HG03060 (cell line): Measurements from ENCODE around the gene KCNIP1.

Source experiments
- ATAC-seq: cut with Tn5 transposase; IDR thresholded peaks from one replicate; pipeline ENCODE4 v1.9.1; 2021; ENCODE audit warnings: low read depth, moderate number of reproducible peaks; ENCODE audit not compliant: unreplicated experiment

KCNIP1 gene

DNA sequence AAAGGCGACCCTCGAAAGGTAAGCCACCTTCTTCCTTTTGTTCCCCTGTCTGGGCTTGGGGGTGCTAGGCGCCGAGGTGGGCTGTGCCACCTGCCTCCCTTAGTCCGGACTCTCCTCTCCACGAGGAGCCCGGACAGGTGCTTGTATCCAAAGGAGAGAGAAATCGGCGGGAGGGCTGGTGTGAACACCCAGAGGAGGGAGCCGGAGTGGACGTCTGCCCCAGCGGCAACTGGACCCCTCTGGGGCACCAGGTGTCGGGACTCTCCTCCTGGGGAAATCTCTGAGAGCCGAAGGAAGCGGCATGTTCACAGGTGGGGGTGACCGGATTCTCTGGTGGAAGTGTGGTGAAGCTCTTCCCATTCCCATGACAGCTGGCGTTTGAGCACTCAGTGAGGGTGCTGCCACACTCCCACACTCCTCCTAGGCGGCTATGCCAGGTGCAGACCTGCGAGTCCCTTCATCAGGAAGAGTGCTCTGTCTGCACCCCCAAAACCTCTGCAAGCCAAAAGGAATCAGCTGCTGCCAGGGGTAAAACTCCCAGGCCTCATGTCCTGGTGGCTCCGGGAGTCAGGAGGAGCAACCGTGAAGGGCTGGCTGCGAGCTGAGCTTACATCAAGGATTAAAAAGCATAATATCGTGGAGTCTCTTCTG lies 921 bp downstream of the KCNIP1 start:
- no peak for ATAC-seq

DNA sequence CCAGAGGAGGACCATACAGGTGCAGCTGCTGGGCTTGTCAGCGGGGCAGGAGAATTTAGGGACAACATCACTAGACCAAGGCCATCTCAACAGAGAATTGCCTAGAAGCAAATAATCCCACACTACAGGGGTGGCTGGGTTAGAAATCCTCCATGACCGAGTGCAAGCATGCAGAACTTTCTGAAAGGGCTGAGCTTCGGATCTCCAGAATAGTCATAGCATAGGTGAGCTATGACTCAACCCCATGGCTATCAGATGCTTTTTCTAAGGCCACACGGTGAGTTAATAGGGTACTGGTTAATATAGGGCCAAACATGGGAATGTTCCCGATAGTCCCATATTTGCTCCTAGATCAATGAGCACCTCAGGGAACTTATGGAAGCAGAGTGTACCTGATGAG lies 4.2 kb downstream of the KCNIP1 start:
- ATAC-seq: peak; percentile 58

DNA sequence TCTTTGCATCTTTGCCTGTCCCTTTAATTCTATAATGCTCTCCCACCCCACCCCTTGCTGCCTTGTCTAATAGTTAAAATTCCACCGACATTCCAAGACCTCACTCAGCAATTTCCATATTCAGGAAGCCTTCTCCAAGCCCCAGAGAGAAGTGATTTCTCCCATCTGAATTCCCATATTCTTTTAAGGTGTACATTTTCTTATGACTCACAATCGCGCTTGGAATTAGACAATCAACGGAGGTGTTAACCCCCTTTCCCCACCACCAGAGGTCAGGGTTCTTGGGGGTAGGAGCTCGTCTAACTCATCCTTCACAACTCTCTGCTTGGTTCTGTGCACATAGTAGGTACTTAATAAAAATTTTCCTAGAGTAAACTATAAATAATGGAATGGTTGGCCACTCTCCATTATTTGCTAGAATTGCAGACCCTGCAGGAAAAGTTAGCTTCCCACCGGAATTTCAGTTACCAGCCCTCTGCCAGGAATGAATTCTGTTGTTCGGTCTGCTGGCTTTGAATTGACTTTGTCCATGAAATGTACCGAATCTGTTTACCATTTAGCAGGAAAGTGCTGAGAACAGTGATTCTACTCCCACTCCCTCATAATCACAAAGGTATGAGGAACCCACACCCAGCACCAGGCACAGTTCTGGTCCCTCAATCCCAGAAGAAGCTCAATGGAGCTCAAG lies 5.0 kb downstream of the KCNIP1 start:
- no peak for ATAC-seq

DNA sequence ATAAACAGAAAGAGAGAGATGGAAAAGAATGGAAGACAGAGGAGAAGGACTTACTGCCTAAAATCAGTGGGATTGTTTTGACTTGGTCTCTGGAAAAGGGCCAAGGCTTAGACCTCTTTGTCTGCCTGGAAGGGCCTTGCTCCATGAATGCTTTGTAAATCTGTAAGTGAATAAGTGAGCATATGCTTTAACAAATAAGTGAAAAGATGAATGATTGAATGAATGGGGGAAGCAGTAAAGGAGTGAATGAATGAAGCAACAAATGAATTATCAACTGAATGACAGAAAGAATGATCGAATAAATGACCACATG lies 5.5 kb downstream of the KCNIP1 start:
- ATAC-seq: no peak

DNA sequence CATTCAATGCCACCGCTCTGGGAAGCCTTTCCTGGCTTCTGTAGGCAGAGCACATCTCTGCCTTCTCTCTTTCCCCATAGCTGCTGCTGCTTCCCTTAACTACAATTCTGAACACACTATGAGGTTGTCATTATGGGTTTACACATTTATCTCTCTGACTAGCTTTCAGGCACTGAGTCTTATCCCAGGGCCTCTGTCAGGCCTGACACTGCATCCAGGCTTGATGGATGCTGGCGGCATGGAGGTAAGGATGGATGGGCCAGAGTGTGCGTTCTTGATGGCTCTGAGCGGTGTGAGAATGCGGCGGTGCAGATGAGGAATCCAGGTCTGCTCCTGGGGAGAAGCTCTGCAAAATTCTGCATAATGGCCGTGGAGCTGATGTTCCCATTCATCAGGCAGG lies 6.3 kb downstream of the KCNIP1 start:
- no peak for ATAC-seq

DNA sequence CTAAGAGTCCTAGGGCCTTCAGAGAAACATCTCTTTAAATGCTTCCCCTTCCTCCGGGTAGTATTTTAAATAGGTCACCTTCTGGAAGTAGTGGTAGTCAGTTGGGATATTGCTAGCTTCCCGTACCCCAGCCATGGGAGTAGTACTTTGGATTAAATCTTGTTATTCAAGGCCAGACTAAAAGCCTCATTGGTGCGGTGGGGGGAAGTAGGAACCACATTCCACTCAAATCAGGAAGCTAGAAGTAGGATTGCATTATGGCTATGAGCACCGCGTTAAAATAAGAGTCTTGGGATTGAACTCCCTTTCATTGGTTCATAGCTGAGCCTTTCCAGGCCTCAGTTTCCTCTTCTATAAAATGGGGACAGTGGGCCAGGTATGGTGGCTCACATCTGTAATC lies 6.7 kb downstream of the KCNIP1 start:
- no peak for ATAC-seq

DNA sequence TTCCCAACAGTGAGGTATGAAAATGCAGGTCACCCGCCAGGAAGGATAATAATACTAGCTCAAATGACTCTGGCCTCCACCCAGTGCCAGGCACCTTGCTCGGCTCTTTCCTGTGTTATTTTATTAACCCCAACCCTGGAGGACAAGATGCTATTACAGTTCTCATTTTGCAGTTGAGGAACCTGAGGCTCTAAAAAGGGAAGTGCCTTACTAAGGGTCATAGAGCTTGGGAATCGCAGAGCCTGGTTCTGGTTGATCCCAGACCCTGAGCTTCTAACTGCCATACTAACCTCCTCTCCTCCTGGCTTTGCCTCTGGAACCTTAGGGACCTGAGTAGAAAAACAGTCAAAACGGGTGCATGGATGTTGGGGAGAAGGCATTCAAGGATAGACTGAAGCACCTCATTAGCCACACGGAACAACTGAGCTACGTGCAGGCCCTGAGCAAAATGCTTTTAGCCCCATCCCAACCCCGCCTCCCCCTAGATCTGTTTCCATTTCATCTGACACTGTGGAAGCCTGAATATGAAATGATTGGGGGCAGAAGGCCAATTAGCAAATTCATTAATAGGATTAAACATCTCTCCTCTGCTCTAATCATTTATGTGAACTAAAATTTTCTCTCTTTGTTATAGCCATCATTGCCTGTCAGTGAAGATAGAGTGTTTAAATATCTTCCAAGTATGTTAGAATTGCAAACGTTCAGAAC lies 7.9 kb downstream of the KCNIP1 start:
- no peak for ATAC-seq

DNA sequence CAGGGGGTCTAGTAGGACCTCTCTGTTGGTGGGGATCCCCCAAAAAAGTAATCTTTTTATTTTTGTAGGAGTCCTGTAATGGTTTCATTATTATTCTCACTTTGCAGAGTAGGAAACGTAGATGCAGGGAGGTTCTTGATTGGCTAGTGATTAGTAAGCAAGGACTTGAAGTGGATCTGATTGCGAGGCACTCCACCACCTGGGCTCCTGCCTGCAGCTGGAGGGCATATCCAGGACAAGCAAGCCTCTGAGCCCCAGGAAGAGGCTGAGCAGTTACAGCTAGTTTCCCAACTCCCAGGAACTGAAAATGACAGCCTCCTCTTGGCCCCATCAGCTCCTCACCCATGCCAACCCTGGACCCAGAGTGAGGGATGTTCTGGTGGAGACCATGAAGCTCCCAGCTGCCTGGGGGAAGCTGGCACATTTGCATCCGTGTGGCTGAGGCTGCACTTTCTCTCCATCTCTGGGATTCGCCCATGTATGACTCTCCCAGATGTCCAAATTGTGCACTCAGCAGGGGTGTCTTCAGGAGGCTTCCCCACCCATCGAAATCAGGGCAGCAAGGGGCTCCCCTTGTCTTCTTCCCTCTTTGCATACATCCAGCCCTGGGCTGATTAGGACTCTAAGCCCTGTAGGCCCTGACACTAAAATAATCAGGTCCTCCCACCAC lies 10.2 kb downstream of the KCNIP1 start:
- no peak for ATAC-seq

DNA sequence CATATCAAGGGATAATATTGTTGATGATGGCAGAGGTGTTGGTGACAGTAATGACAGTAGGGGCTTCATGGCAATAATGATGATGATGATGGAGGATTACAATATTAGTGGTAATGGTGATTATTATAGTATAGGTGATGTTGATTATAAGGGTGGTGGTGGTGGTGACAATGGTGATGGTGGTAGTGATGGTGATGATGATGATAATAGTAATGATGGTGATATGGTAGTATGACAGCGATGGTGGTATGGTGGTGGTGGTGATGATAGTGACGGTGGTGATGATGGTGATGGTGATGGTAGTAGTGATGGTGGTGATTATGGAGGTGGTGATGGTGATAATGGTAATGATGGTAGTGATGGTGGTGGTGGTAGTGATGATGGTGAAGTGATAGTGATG lies 13.6 kb downstream of the KCNIP1 start:
- ATAC-seq: no peak

DNA sequence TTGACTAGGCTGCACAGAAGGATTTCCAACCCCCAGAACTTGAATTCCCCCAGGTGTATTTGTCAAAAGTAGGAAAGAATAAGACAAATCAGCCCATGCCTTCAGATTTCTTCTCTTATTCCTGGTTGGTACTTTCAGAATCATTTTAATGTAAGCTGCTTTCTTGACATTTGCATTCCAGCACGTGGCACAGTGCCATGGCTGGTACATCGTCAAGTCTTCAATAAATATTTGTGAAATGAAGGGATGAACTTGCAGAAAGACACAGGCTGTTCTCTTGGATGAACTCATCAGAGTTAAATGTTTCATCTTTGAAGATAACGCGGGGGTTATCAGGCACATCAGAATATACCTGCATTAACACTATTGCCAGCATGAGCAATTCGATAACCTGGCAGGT lies 14.5 kb downstream of the KCNIP1 start:
- no peak for ATAC-seq

DNA sequence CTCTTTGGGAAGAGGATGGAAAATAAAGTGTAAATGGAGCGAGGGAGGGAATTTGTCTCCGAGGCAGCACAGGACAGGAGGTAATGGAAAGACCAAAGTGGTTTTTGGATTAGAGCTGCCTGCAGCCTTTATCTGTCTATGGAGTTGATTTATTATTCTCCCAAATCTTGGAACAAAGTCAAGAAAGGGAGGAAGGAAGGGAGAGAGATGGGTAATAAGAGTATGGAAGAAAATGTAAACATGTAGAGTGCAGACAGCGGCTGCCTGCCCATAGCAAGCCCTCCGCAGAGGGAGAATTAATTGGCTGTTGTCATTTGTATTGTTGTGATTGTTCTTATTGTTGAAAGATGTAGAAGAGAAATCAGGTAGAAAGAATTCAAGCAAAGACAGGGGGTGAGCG lies 15.7 kb downstream of the KCNIP1 start:
- ATAC-seq: no peak

DNA sequence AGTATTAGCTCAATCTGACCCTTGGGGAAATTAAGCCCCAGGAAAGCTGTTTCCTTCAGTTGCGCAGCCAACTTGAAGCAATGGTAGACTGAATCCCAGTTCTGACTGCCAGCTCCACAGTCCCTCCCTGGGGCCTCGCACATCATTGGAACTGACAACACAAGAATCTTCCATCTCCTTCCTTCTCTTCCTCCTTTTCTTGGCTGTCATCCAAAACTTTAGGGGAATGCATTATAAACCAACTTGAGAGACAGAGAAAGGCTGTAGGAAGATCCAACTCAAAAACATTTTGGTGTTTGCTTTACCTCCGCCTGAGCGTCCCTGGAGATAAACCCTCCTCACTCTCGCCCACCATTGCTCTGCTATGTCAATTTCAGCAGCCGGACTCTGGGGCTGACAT lies 16.6 kb downstream of the KCNIP1 start:
- ATAC-seq: no peak

DNA sequence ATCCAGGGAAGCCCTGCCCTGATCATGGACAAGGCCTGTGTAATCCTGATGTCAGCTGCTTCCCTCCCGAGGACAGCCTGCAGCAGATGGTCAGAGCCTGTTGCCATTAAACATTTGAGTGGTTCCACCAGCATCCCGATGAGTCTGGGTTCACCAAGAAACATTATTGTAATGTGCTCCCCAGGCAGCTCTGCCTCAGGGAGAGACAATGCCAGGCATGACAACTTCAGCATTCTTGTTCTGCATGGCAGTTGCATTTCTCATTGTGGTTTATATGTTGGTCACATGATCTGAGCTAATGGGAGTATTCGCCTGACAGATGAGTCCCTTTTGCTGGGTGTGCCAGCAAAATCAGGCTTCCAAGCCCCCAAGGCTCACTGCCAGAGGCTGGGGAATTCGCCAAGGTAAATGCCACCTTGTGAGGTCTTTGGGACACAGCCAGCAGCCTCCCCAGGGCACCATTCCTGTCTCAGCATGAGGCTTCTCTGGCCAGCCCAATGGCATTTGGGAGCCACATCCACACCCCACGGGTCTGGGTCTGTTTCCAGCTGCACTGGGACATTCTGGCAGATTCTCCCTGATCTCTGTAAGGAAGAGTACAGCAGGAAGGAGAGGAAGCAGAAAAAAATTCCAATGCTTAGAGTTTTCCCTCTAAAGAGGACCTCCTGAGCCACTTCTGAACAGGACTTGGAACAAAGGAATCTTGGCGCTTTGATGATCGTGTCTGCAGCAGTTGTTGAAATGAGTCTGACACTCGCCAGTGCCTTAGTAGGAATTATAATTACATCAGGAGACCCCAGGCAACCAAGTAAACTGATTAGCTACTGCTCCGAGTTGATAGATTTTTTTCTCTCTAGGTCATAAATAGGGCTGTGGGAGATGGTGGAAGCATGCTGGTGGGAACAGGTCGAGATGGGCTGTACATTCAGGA lies 18.7 kb downstream of the KCNIP1 start:
- no peak for ATAC-seq

DNA sequence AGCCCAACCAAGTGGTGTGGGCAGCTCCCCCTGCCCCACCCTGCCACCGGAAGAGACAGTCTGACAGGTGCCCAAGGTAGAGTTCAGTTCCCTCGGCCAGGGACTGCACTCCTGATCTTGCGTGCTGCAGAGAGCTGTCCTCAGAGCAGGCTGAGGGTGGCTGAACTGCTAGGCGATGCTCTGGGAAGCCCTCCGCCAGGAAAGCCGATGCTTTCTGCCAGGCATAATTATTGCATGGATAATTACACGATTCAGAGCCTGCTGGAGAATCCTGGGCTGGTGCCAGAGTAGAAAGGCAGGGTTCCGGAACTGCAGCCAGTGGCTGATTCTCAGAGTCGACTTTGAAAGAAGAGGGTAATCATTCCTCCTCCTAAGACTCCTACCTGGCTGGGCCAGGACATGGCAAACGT lies 19.3 kb downstream of the KCNIP1 start:
- no peak for ATAC-seq

DNA sequence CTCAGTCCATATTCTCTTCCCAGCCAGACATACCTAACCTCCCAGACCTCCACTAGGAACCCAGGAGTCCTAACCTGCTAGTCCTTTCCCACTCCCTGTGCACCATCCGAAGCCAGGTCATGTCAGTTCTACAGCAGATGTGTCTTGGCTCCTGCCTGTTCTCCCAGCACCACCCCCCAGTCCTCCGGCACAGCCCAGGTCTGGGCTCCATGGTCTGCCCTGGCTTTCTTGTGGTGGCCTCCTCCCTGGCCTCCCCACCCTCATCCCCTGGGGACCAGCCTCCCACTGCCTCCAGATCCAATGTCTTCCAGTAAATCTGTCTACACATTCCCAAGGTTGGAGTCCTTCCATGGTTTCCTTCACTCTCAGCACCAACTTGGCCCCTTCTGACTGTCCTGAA lies 20.0 kb downstream of the KCNIP1 start:
- ATAC-seq: no peak

DNA sequence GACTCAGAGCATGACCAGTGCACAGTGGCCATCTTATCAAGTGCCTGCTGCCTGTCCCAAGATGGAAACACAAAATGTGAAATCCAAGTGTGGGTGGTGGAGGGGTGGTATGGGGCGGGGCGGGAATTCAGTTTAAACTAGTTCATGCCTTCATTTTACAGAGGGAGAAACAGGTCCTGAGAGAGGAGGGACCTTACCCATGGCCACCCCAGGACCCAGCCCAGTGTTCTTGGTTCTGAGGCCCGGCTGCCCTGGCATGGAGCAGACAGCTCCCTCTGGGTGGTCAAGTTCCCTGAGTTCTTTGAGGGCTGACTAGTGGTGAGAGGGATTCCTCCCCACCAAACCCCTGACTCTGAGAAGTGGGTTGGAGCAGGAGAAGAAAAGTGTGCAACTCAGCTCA lies 20.8 kb downstream of the KCNIP1 start:
- ATAC-seq: no peak

DNA sequence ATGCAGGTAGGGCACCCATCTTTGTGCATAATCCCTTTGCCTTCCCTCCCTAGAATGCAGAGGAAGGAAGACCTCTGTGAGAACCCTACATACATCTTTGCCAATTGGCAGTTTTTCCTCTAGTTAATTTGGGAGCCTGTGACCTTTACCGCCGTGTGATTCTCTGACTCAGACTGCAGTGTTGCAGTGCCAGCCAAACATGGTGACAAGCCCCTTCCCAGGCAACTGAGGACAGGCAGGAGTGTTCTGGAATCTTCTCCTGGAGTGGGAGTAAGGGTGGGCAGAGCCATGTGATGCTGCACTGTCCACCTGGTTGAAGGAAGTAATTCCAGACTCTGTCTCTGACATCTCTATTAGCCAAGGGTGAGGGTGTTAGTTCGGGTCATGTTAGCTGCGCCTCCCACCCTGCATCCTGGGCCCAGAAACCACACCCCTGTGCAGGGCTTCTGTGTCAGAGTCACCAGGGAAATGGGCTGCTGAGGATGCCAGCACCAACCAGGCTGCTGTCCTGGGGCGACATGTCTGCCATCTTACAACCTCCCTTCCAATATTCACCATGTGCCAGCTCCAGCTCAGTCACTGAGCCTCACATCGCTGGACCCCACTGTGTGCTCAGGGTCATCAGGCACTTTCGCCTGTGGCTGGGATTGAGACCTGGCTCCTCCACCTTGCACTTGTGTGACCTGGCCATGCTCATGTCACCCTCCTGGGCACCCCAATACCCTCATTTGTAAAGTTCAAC lies 21.8 kb downstream of the KCNIP1 start:
- no peak for ATAC-seq

DNA sequence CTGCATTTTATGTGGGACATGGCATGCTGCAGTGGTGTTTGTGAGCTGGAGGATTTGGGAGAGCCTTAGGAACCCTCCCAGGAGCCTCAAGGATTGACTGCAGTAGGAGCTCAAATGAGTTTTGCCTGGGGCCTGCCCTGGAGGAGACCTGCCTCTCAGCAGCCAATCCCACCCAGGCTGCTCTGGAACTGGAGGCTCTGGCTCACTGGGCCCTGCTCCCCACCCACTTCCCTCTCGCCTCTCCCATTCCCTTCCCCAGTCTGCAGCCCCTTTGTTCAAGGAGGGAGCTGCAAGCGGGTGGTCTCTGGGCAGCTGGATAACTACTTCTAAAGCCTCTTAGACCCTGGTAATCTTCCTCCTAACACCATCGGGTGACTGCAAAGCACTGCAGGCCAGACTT lies 24.2 kb downstream of the KCNIP1 start:
- ATAC-seq: no peak

DNA sequence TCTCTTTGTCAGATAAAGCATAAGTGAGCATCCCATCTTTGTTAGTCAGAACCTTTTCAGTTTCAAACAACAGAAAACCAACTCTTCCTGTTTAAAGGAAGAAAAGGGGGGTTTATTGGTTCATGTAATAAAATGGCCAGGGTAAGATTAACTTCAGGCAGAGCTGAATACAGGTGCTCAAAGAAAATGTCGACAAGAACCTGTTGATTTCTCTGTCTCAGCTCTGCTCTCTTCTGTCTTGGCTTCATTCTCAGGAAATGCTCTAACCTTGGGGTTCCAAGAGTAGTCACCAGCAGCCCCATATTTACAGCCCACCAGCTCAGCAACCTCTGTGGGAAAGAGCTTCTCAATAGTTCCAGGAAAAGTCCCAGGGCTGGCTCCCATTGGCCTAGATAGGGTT lies 25.2 kb downstream of the KCNIP1 start:
- no peak for ATAC-seq

DNA sequence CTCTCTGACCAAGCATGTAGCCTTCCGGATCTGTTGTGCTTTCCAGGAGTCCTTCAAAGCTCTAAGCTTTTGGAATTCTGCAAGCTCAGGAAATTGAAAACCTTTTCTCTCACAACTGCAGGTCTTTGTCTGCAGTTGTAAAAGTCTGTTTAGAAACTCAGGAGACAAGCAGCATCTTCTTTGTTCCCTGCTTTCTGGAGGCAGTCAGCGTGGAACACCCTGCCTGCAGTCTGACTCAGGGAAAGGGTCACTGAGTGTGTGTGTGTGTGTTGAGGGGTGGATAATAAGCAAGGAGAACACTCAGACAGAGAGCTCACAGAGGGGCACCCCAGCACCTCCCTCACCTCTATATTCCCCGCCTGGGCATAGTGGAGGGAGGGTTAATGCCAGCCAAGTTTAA lies 29.1 kb downstream of the KCNIP1 start:
- ATAC-seq: no peak
